ENCODE results near the gene ITGA11. TPM values are rescaled to one million over a fixed set of nuclear protein-coding genes. Genes with fewer than 3 reads are reported as not detected.

The ITGA11 gene
- total RNA-seq, 1 donor from 2014 or later: 4.5 TPM

- no peak for DNase-seq (ENCODE audit: low spot score)
These were observed 67.8 kb downstream of the ITGA11 start for GRCh38 chr15:68364028-68364659.

GRCh38 chr15:68363353-68363752 lies 68.6 kb downstream of the ITGA11 start:
- DNase-seq (ENCODE audit: low spot score): no peak

GRCh38 chr15:68362537-68363126 lies 69.3 kb downstream of the ITGA11 start:
- no peak for DNase-seq (ENCODE audit: low spot score)

GRCh38 chr15:68360721-68361120 lies 71.2 kb downstream of the ITGA11 start:
- DNase-seq (ENCODE audit: low spot score): no peak

GRCh38 chr15:68356778-68357177 lies 75.2 kb downstream of the ITGA11 start:
- DNase-seq (ENCODE audit: low spot score): no peak

GRCh38 chr15:68354923-68355322 lies 77.0 kb downstream of the ITGA11 start:
- DNase-seq (ENCODE audit: low spot score): no peak

- no peak for DNase-seq (ENCODE audit: low spot score)
These were observed 77.7 kb downstream of the ITGA11 start for GRCh38 chr15:68354268-68354667.

- no peak for DNase-seq (ENCODE audit: low spot score)
These were observed 78.4 kb downstream of the ITGA11 start for GRCh38 chr15:68353421-68354135.

GRCh38 chr15:68352401-68353062 lies 79.4 kb downstream of the ITGA11 start:
- DNase-seq (ENCODE audit: low spot score): no peak

- DNase-seq (ENCODE audit: low spot score): no peak
These were observed 82.8 kb downstream of the ITGA11 start for GRCh38 chr15:68349151-68349550.

- DNase-seq (ENCODE audit: low spot score): no peak
These were observed 83.4 kb downstream of the ITGA11 start for GRCh38 chr15:68348606-68349005.

GRCh38 chr15:68348081-68348480 lies 83.9 kb downstream of the ITGA11 start:
- no peak for DNase-seq (ENCODE audit: low spot score)

- DNase-seq (ENCODE audit: low spot score): no peak
These were observed 84.6 kb downstream of the ITGA11 start for GRCh38 chr15:68347392-68347791.

GRCh38 chr15:68346979-68347378 lies 85.0 kb downstream of the ITGA11 start:
- DNase-seq (ENCODE audit: low spot score): no peak

GRCh38 chr15:68345481-68345880 lies 86.5 kb downstream of the ITGA11 start:
- DNase-seq (ENCODE audit: low spot score): no peak

GRCh38 chr15:68344600-68344999 lies 87.4 kb downstream of the ITGA11 start:
- DNase-seq (ENCODE audit: low spot score): no peak

- DNase-seq (ENCODE audit: low spot score): no peak
These were observed 88.3 kb downstream of the ITGA11 start for GRCh38 chr15:68343579-68344225.

- DNase-seq (ENCODE audit: low spot score): no peak
These were observed 89.9 kb downstream of the ITGA11 start for GRCh38 chr15:68341760-68342725.

GRCh38 chr15:68340726-68341671 lies 91.0 kb downstream of the ITGA11 start:
- no peak for DNase-seq (ENCODE audit: low spot score)
